HFF-Myc (cell line): ENCODE data around the gene LENG9.

Source experiments
- DNase-seq: peaks from one replicate; pipeline ENCODE4 v3.0.0-alpha.2; 2011; ENCODE audit warnings: low read depth; ENCODE audit errors: extremely low read depth
- H3K4me3 ChIP-seq: replicated peaks from 2 replicates; pipeline ENCODE4 v1.5.1; 2011; ENCODE audit warnings: low read depth, mild to moderate bottlenecking, control low read depth, low read length
- TF ChIP-seq, protein P1 (sequence below): IDR thresholded peaks from 2 replicates; pipeline ENCODE4 v1.5.1; 2012; ENCODE audit warnings: mild to moderate bottlenecking, low read depth, low read length, control low read depth; ENCODE audit errors: missing control alignments

LENG9 gene

DNA sequence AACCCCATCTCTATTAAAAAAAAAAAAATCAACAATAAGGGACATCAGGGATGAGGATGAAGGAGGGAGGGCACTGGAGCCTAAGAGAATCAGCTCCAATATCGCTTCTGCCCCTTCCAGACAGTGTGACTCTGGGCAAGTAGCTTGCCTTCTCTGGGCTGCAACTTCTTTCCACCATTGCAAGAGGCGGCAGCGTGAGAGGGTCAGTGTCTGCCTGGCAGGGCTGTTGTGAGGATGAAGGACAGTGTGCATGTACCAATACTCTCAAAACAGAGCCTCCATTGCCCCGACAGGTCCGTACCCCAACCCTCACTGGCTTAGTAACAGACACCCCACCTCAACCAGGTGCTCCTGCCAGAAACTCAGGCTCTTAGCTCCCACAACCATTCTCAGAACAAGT lies 29.9 kb downstream of the LENG9 start:
- no peak for DNase-seq
- TF ChIP-seq, protein P1, sequence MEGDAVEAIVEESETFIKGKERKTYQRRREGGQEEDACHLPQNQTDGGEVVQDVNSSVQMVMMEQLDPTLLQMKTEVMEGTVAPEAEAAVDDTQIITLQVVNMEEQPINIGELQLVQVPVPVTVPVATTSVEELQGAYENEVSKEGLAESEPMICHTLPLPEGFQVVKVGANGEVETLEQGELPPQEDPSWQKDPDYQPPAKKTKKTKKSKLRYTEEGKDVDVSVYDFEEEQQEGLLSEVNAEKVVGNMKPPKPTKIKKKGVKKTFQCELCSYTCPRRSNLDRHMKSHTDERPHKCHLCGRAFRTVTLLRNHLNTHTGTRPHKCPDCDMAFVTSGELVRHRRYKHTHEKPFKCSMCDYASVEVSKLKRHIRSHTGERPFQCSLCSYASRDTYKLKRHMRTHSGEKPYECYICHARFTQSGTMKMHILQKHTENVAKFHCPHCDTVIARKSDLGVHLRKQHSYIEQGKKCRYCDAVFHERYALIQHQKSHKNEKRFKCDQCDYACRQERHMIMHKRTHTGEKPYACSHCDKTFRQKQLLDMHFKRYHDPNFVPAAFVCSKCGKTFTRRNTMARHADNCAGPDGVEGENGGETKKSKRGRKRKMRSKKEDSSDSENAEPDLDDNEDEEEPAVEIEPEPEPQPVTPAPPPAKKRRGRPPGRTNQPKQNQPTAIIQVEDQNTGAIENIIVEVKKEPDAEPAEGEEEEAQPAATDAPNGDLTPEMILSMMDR: no peak
- no peak overlapping the region for H3K4me3 ChIP-seq

DNA sequence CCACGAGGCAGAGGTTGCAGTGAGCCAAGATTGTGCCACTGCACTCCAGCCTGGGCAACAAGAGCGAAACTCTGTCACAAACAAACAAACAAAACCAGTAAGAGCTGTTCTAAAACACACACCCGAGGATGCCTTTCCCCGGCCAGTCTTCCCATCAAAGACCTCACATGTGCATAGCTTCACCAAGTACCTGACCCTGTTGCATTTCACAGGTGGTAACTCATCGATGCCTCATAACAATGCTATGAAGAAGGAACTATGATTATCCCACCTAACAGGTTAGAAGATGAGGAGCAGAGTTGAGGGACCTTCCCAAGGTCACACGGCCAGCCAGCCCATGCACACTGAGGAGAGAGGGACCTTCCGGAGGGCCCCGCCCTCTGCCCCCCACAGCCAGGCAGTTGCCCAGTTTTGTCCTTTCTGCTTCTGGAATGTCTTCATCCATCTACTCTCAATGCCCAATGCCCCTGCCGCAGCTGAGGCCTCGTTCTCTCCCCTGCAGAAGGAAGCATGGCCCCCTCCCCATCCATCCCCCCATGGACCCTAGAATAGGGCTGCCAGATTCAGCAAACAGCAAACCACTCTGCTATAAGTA lies 31.3 kb downstream of the LENG9 start:
- TF ChIP-seq, protein P1: no peak
- DNase-seq: no peak
- no peak overlapping the region for H3K4me3 ChIP-seq

DNA sequence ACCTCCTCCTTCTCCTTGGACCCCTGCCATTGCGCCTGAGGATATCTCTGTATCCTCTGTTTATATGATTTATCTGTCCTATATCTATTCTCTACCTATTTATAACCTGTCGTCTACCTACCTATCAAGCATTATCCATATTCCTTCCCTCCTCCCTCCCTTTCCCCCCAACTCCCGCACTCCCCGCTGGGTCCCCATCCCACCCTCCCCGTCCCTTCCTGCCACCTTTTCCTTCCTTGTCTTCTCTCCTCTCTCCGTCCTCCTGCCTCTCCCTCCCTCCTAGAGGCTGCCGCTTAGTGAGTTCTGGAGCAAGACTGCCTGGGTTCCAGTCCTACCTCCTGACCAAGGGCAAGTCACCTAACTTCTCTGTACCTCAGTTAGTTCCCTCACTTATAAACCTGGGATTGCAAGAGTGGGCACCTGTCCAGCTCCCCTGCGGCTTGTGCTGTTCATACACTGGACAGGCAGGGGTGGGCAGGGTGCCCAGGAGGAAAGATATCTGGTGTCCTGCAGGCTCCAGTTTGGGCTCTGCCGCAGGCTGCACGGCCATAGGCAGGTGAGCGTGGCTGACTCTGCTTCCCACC lies 32.2 kb downstream of the LENG9 start:
- TF ChIP-seq, protein P1: no peak
- no peak overlapping the region for H3K4me3 ChIP-seq
- no peak for DNase-seq

DNA sequence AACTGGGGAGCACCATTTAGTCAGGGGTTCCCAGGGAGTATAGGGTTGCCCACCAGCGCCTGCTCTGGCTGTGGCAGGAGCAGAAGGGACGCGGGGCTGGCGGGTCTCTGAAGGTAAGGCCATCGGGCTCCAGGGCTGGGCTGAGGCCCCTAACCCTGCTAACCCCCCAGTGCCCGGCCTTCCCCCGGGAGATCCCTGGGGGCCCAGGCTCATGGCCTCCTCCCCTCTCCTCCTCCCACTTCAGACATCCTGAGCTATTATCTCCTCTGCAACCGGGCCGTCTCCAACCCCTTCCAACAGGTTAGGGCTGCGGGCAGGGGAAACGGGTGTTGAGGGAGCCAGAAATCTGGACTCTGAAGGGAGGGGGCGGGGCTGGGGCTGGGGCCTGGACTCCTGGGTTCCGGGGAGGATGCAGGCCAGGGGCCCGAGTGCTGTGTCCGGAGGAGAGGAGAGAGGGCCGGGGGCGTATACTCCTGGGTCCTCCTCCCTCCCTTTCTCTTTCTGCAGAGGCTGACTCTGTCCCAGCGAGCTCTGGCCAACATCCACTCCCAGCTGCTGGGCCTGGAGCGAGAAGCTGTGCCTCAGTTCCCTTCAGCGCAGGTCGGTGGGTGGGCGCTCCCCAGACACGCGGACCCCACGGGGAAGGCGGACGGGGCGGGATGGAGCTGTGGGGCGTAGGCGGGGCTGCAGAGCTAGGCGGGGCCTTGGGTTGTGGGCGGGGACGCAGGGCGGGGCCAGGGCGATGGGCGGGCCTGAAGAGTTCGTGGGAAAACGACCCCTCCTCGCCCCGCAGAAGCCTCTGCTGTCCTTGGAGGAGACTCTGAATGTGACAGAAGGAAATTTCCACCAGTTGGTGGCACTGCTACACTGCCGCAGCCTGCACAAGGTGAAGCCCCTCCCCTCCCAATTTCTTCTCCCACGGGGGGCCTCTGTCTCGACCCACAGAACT lies 33.0 kb downstream of the LENG9 start:
- H3K4me3 ChIP-seq: no peak overlapping the region
- TF ChIP-seq, protein P1: no peak
- DNase-seq: no peak

DNA sequence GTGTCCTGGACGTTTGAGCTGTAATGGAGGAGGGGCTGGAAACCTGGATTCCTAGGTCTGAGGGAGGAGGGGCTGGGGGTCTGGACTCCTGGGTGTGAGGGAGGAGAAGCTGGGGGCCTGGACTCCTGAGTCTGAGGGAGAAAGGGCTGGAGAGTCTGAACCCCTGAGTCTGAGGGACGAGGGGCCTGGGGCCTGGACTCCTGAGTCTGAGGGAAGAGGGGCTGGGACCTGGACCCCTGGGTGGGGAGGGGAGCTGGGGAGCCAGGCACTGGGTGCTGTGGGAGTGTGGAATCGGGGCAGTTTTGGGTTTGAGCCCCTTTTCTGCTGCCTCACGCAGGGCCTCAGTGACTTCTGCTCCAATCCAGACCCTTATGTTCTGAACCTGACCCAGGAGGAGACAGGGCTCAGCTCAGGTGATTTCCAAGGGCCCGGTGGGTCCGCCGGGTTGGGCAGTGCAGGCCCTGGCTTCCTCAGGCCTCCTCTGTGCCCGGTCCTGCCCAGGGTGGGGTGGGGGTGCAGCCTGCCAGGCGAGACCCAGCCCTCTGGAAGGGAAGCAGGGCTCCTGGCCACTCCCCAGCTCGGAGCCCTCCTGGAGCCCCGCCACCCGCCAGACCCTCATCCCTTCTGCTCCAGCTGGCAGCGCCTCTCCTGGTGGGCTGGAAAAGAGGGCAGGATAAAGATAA lies 33.9 kb downstream of the LENG9 start:
- H3K4me3 ChIP-seq: no peak overlapping the region
- DNase-seq: no peak
- TF ChIP-seq, protein P1: no peak

DNA sequence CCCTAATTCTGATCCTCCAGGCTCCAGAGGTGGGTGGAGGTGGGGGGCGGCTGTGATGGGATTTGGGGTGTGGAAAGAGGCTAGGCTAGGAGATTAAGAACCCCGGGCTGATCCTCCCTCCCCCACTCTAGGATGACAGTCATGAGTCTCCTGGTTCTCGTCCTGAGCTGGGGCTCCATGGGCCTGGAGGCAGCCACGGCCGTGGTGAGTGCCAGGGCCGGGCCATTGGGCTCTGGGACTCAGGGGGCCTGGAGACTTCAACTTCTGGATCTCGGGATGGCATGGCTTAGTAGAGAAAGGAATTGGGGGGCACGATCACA lies 34.4 kb downstream of the LENG9 start:
- no peak overlapping the region for H3K4me3 ChIP-seq
- TF ChIP-seq, protein P1: no peak
- DNase-seq: no peak
